HUES64 (cell line): ENCODE results near the gene POLA2.

Experiments
- H3K27ac ChIP-seq: 2 replicates; pipeline ENCODE4 v1.7.0; 2013; ENCODE audit warnings: low read depth, low read length, inconsistent platforms
- H3K27me3 ChIP-seq: 2 replicates; pipeline ENCODE4 v1.6.1; 2013; ENCODE audit warnings: mild to moderate bottlenecking, low read length; ENCODE audit not compliant: insufficient read depth
- H3K36me3 ChIP-seq: 2 replicates; pipeline ENCODE4 v1.6.1; 2013; ENCODE audit warnings: mild to moderate bottlenecking, low read length; ENCODE audit not compliant: insufficient read depth
- H3K4me1 ChIP-seq: 2 replicates; pipeline ENCODE4 v1.6.1; 2013; ENCODE audit warnings: mild to moderate bottlenecking, low read length, moderate library complexity; ENCODE audit not compliant: insufficient read depth
- H3K4me3 ChIP-seq: 2 replicates; pipeline ENCODE4 v1.5.1; 2013; ENCODE audit warnings: mild to moderate bottlenecking, low read length, moderate library complexity
- H3K9ac ChIP-seq: 2 replicates; pipeline ENCODE4 v1.6.1; 2013; ENCODE audit warnings: mild to moderate bottlenecking, low read depth, low read length
- H3K9me3 ChIP-seq: 2 replicates; pipeline ENCODE4 v1.6.1; 2013; ENCODE audit warnings: low read depth, low read length; ENCODE audit not compliant: insufficient read depth
- WGBS: fragments of 150-250, 120-280 bp; methylation state at CpG from one replicate; pipeline ENCODE4 v1.1.7; 2013; ENCODE audit warnings: missing lambda C conversion rate; 5-methylcytosine and 5-hydroxymethylcytosine counted together

POLA2 gene

GRCh38 chr11:65341856-65342255 lies 80.1 kb downstream of the POLA2 start:
- H3K9me3 ChIP-seq: no peaks in the 10 kb centered on the region
- no peak overlapping the region for H3K4me3 ChIP-seq
- no peaks in the 10 kb centered on the region for H3K27me3 ChIP-seq
- H3K27ac ChIP-seq: no peak overlapping the region
- H3K4me1 ChIP-seq: no peaks in the 10 kb centered on the region
- 97% methylated on average over 3 of the region's 3 CpGs for WGBS
- peaks cover 85% of the 10 kb centered on the region for H3K36me3 ChIP-seq
- no peak overlapping the region for H3K9ac ChIP-seq
